Peyer's patch (tissue), 4 donors: ENCODE results near the gene MYO1B.

Source experiments
- POLR2A ChIP-seq, 2 donors: fragments of 450-650 bp; IDR thresholded peaks; one replicate each; pipeline ENCODE4 v1.5.1; 2017; ENCODE audit warnings: antibody characterized with exemption in 2 of 2, mild to moderate bottlenecking in 2 of 2, moderate library complexity in 2 of 2
- TF ChIP-seq, protein P1 (sequence below), 6 experiments: fragments of 450-650 bp in 4 of 6; fragments of 200-600 bp in 2 of 6; sonication (generic) in 1 of 6; IDR thresholded peaks; one replicate each; pipeline ENCODE4 v1.5.1; 2017 to 2019; ENCODE audit warnings: antibody characterized with exemption in 6 of 6, mild to moderate bottlenecking in 3 of 6, moderate library complexity in 1 of 6

DNA sequence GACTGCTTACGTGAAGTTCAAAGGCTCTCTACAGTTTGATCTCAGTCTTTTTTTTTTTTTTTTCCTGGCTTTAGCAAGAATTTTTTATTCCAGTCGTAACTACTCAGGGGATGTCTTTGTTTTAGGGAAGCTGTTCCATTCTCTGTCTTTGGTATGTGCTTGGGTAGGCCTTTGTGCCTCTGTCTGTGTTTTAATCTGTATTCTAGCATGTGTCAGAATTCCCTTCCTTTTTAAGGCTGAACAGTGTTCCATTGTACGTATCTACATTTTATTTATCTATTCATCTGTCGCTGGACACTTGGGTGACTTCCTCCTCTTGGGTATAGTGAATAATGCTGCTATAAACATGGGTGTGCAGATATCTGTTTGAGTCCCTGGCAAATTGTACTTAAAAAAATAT is 42.6 kb downstream of the MYO1B start:
- TF ChIP-seq, protein P1, sequence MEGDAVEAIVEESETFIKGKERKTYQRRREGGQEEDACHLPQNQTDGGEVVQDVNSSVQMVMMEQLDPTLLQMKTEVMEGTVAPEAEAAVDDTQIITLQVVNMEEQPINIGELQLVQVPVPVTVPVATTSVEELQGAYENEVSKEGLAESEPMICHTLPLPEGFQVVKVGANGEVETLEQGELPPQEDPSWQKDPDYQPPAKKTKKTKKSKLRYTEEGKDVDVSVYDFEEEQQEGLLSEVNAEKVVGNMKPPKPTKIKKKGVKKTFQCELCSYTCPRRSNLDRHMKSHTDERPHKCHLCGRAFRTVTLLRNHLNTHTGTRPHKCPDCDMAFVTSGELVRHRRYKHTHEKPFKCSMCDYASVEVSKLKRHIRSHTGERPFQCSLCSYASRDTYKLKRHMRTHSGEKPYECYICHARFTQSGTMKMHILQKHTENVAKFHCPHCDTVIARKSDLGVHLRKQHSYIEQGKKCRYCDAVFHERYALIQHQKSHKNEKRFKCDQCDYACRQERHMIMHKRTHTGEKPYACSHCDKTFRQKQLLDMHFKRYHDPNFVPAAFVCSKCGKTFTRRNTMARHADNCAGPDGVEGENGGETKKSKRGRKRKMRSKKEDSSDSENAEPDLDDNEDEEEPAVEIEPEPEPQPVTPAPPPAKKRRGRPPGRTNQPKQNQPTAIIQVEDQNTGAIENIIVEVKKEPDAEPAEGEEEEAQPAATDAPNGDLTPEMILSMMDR (IDR thresholded peaks at IDR 0.05), result no peak
- no peak for TF ChIP-seq POLR2A (IDR thresholded peaks at IDR 0.05)
